ENCODE data around the gene UCN3. TPM values are rescaled to one million over a fixed set of nuclear protein-coding genes. Genes with fewer than 3 reads are reported as not detected.

Gene UCN3
- total RNA-seq, 4 donors from 2014 or later: 1.4 to 2.6 (median 2.0) TPM; not detected in 1

- DNase-seq: no peak
- no peak overlapping the region for H3K4me3 ChIP-seq
- H3K27ac ChIP-seq: no peak overlapping the region
- H3K4me1 ChIP-seq: no peaks in the 10 kb centered on the region
- H3K27me3 ChIP-seq: no peaks in the 10 kb centered on the region
- TF ChIP-seq, protein P1, sequence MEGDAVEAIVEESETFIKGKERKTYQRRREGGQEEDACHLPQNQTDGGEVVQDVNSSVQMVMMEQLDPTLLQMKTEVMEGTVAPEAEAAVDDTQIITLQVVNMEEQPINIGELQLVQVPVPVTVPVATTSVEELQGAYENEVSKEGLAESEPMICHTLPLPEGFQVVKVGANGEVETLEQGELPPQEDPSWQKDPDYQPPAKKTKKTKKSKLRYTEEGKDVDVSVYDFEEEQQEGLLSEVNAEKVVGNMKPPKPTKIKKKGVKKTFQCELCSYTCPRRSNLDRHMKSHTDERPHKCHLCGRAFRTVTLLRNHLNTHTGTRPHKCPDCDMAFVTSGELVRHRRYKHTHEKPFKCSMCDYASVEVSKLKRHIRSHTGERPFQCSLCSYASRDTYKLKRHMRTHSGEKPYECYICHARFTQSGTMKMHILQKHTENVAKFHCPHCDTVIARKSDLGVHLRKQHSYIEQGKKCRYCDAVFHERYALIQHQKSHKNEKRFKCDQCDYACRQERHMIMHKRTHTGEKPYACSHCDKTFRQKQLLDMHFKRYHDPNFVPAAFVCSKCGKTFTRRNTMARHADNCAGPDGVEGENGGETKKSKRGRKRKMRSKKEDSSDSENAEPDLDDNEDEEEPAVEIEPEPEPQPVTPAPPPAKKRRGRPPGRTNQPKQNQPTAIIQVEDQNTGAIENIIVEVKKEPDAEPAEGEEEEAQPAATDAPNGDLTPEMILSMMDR (IDR thresholded peaks at IDR 0.05): no peak
- no peaks in the 10 kb centered on the region for H3K36me3 ChIP-seq
- H3K9me3 ChIP-seq: peaks cover 0 to 6% (median 0%) of the 10 kb centered on the region in 4 donors
Observed at GRCh38 chr10:5325076-5325475, 39.7 kb upstream of the UCN3 start.

DNA sequence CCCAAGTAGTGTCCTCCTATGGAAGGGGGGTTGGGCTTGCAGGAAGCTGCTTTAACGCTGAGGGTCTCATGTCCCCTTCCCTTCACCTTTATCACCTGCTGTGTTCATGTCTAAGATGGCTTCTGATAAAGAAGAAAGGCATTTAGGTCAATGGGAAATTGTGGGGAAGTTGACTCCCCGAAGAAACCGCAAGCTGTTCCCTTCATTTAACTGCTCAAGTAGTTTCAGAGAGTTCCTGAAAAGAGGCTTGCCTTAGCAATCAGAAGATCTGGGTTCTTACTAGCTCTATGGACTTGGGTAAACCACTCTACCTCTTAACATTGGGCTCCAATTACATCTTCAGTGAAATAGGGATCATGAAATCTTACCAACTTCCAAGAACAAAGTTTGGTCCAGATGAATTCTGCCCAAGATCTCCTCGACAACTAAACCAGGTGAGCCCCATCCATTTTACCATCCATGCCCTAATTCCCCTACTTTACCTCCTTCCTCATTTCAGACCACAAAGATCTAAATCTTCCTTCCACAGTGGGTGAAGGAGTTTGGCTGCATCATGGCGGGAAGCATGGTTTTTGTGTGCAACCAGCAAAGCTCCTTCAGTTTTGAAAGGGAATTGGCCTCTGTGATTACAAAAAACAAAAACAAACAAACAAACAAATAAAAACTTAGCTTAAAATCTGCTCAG lies 30.4 kb upstream of the UCN3 start:
- no peak for TF ChIP-seq POLR2A (IDR thresholded peaks at IDR 0.05)
- TF ChIP-seq, protein P1 (IDR thresholded peaks at IDR 0.05): no peak
- no peaks in the 10 kb centered on the region for H3K4me1 ChIP-seq
- no peak for DNase-seq
- no peak overlapping the region for H3K27ac ChIP-seq
- H3K9me3 ChIP-seq: no peaks in the 10 kb centered on the region
- H3K27me3 ChIP-seq: no peaks in the 10 kb centered on the region
- no peak overlapping the region for H3K4me3 ChIP-seq
- no peaks in the 10 kb centered on the region for H3K36me3 ChIP-seq

DNA sequence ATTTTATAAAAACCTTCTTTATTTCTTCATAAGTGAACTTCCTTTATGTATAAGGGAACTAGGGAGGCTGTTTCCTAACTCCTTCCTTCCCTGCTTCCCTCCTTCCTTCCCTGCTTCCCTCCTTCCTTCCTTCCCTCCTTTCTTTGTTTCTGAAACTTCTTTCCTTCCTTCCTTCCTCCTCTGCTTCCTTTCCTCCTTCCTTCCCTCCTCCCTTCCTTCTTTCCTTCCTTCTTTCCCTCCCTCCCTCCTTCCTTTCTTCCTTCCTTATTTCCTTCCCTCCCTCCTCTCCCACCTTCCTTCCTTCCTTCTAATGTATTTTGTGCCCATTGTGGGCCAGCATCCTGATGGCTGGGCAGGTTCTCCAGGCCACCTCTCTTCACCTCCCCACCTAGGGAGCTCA lies 26.8 kb upstream of the UCN3 start:
- Histone ChIP-seq H3K27me3 (no peaks in the 10 kb centered on the region), H3K4me1 (no peaks in the 10 kb centered on the region), H3K4me3 (no peak overlapping the region), H3K27ac (no peak overlapping the region), H3K9me3 (no peaks in the 10 kb centered on the region), H3K36me3 (no peaks in the 10 kb centered on the region)
- TF ChIP-seq, protein P1 (IDR thresholded peaks at IDR 0.05): no peak
- no peak for TF ChIP-seq POLR2A (IDR thresholded peaks at IDR 0.05)
- DNase-seq: no peak

DNA sequence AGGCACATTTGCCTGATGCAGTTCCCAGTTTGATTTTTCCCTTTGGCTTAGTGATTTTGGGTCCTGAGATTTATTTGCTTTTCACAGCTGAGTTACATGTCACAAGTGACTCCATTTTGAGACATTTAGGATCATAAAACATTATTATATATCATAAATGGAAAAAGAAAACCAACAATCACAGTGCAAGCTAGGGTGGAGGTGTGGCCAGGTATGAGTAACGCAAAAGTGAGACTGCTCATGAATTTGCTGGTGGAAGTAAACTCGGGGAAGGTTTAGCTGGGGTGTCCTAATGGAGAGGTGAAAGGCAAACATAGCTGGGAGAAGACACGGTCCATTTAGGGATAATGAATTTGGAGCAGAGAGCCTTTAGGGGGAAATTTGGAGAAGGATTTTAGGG lies 21.7 kb upstream of the UCN3 start:
- no peaks in the 10 kb centered on the region for H3K9me3 ChIP-seq
- no peak for DNase-seq
- no peak overlapping the region for H3K27ac ChIP-seq
- H3K36me3 ChIP-seq: no peaks in the 10 kb centered on the region
- H3K27me3 ChIP-seq: no peaks in the 10 kb centered on the region
- H3K4me1 ChIP-seq: no peaks in the 10 kb centered on the region
- H3K4me3 ChIP-seq: no peak overlapping the region
- TF ChIP-seq, protein P1 (IDR thresholded peaks at IDR 0.05): no peak
- no peak for TF ChIP-seq POLR2A (IDR thresholded peaks at IDR 0.05)

GRCh38 chr10:5343561-5343960 lies 21.2 kb upstream of the UCN3 start:
- Histone ChIP-seq H3K4me3 (no peak overlapping the region), H3K9me3 (no peaks in the 10 kb centered on the region), H3K27ac (no peak overlapping the region), H3K4me1 (no peaks in the 10 kb centered on the region), H3K36me3 (no peaks in the 10 kb centered on the region), H3K27me3 (no peaks in the 10 kb centered on the region)
- no peak for TF ChIP-seq POLR2A (IDR thresholded peaks at IDR 0.05)
- TF ChIP-seq, protein P1 (IDR thresholded peaks at IDR 0.05): no peak
- no peak for DNase-seq

- Histone ChIP-seq H3K36me3 (no peaks in the 10 kb centered on the region), H3K27me3 (no peaks in the 10 kb centered on the region), H3K4me3 (no peak overlapping the region), H3K9me3 (no peaks in the 10 kb centered on the region), H3K27ac (no peak overlapping the region), H3K4me1 (no peaks in the 10 kb centered on the region)
- no peak for DNase-seq
- TF ChIP-seq, protein P1 (IDR thresholded peaks at IDR 0.05): no peak
- no peak for TF ChIP-seq POLR2A (IDR thresholded peaks at IDR 0.05)
Observed at GRCh38 chr10:5343979-5344378, 20.8 kb upstream of the UCN3 start.
